Suprapubic skin (tissue), 4 donors: ENCODE results near the gene FAM229B. TPM values are rescaled to one million over a fixed set of nuclear protein-coding genes. Genes with fewer than 3 reads are reported as not detected.

Source experiments
- DNase-seq, 2 donors: peaks; one replicate each; pipeline ENCODE4 v3.0.0-alpha.2; 2019; ENCODE audit warnings: low spot score in 2 of 2
- H3K27ac ChIP-seq: fragments of 200-600 bp; sonication (generic); one replicate; pipeline ENCODE4 v1.5.1; 2019
- H3K27me3 ChIP-seq: fragments of 200-600 bp; sonication (generic); one replicate; pipeline ENCODE4 v1.5.1; 2019
- H3K36me3 ChIP-seq: fragments of 200-600 bp; sonication (generic); one replicate; pipeline ENCODE4 v1.5.1; 2019
- H3K4me1 ChIP-seq: fragments of 200-600 bp; sonication (generic); one replicate; pipeline ENCODE4 v1.5.1; 2019
- H3K4me3 ChIP-seq: fragments of 200-600 bp; sonication (generic); one replicate; pipeline ENCODE4 v1.5.1; 2019; ENCODE audit warnings: mild to moderate bottlenecking
- H3K9me3 ChIP-seq: fragments of 200-600 bp; sonication (generic); one replicate; pipeline ENCODE4 v1.5.1; 2019
- CTCF ChIP-seq, 2 donors: fragments of 200-600 bp in 1 of 2; fragments of 450-650 bp in 1 of 2; sonication (generic) in 1 of 2; IDR thresholded peaks; one replicate each; pipeline ENCODE4 v1.5.1; 2016 to 2019; ENCODE audit warnings: antibody characterized with exemption in 2 of 2, mild to moderate bottlenecking in 1 of 2, moderate library complexity in 1 of 2
- EP300 ChIP-seq: sonication (generic); formaldehyde crosslinking; IDR thresholded peaks from one replicate; pipeline ENCODE4 v1.6.1; 2017; ENCODE audit warnings: antibody characterized with exemption
- POLR2A ChIP-seq, 2 donors: fragments of 450-650 bp; IDR thresholded peaks; one replicate each; pipeline ENCODE4 v1.6.1; 2017; ENCODE audit warnings: antibody characterized with exemption in 2 of 2, mild to moderate bottlenecking in 2 of 2, moderate library complexity in 2 of 2
- POLR2AphosphoS5 ChIP-seq, 3 donors: sonication (generic); formaldehyde crosslinking; IDR thresholded peaks; one replicate each; pipeline ENCODE4 v1.6.1; 2017; ENCODE audit warnings: antibody characterized with exemption in 3 of 3
- WGBS: methylation state at CpG from one replicate; pipeline ENCODE4 v1.1.5; 2018; 5-methylcytosine and 5-hydroxymethylcytosine counted together
- total RNA-seq, 4 donors: library from RNA; depleted of rRNA; stranded (reverse); fragments of >200 nt; gene quantifications; one replicate each; pipeline ENCODE4 v1.1.0, GENCODE V29; 2016

Gene FAM229B
- total RNA-seq, 4 donors from 2014 or later, result 0.72 to 3.9 (median 2.4) TPM

GRCh38 chr6:112113918-112114317 is 26.5 kb downstream of the FAM229B start:
- Histone ChIP-seq H3K9me3 (no peaks in the 10 kb centered on the region), H3K27me3 (no peaks in the 10 kb centered on the region), H3K36me3 (peaks cover 44% of the 10 kb centered on the region), H3K4me1 (no peaks in the 10 kb centered on the region), H3K27ac (no peak overlapping the region), H3K4me3 (no peak overlapping the region)
- TF ChIP-seq POLR2A (IDR thresholded peaks at IDR 0.05) (no peak), POLR2AphosphoS5 (IDR thresholded peaks at IDR 0.05) (no peak), CTCF (IDR thresholded peaks at IDR 0.05) (no peak), EP300 (no peak)
- DNase-seq, result no peak

- Histone ChIP-seq H3K36me3 (peaks cover 45% of the 10 kb centered on the region), H3K4me1 (no peaks in the 10 kb centered on the region), H3K27ac (no peak overlapping the region), H3K9me3 (no peaks in the 10 kb centered on the region), H3K4me3 (no peak overlapping the region), H3K27me3 (no peaks in the 10 kb centered on the region)
- 94% methylated on average over 3 of the region's 3 CpGs for WGBS
- DNase-seq, result no peak
- TF ChIP-seq POLR2A (IDR thresholded peaks at IDR 0.05), result no peak
- no peak for TF ChIP-seq EP300
- TF ChIP-seq POLR2AphosphoS5 (IDR thresholded peaks at IDR 0.05), result no peak
- TF ChIP-seq CTCF (IDR thresholded peaks at IDR 0.05), result no peak
These were observed 27.3 kb downstream of the FAM229B start for GRCh38 chr6:112114577-112115223.

- Histone ChIP-seq H3K4me1 (no peaks in the 10 kb centered on the region), H3K27me3 (no peaks in the 10 kb centered on the region), H3K27ac (no peak overlapping the region), H3K4me3 (no peak overlapping the region), H3K36me3 (peaks cover 49% of the 10 kb centered on the region), H3K9me3 (no peaks in the 10 kb centered on the region)
- DNase-seq, result no peak
- 96% methylated on average over 1 of the region's 1 CpG for WGBS
- TF ChIP-seq CTCF (IDR thresholded peaks at IDR 0.05), result no peak
These were observed 28.8 kb downstream of the FAM229B start for GRCh38 chr6:112116221-112116620.

GRCh38 chr6:112117554-112117953 is 30.2 kb downstream of the FAM229B start:
- Histone ChIP-seq H3K9me3 (no peaks in the 10 kb centered on the region), H3K36me3 (peaks cover 45% of the 10 kb centered on the region), H3K27me3 (no peaks in the 10 kb centered on the region), H3K27ac (no peak overlapping the region), H3K4me1 (no peaks in the 10 kb centered on the region), H3K4me3 (no peak overlapping the region)
- DNase-seq, result no peak
- WGBS, result 63% methylated on average over 1 of the region's 1 CpG
- TF ChIP-seq EP300 (no peak), POLR2AphosphoS5 (IDR thresholded peaks at IDR 0.05) (no peak), CTCF (IDR thresholded peaks at IDR 0.05) (no peak), POLR2A (IDR thresholded peaks at IDR 0.05) (no peak)

GRCh38 chr6:112118034-112118433 is 30.6 kb downstream of the FAM229B start:
- no peaks in the 10 kb centered on the region for H3K9me3 ChIP-seq
- H3K4me1 ChIP-seq, result no peaks in the 10 kb centered on the region
- DNase-seq, result no peak
- H3K36me3 ChIP-seq, result peaks cover 43% of the 10 kb centered on the region
- no peak overlapping the region for H3K4me3 ChIP-seq
- H3K27ac ChIP-seq, result no peak overlapping the region
- TF ChIP-seq POLR2A (IDR thresholded peaks at IDR 0.05), result no peak
- no peak for TF ChIP-seq CTCF (IDR thresholded peaks at IDR 0.05)
- TF ChIP-seq EP300, result no peak
- no peak for TF ChIP-seq POLR2AphosphoS5 (IDR thresholded peaks at IDR 0.05)
- no peaks in the 10 kb centered on the region for H3K27me3 ChIP-seq
